Body of pancreas (tissue), 4 donors: ENCODE measurements around the gene AKAP13. TPM values are rescaled to one million over a fixed set of nuclear protein-coding genes. Genes with fewer than 3 reads are reported as not detected.

Experiments used
- ATAC-seq: fragments of 150-250 bp; one replicate; pipeline ENCODE4 v1.9.1; 2016
- DNase-seq, 4 donors: peaks; one replicate each; pipeline ENCODE4 v3.0.0-alpha.2; 2019
- H3K27ac ChIP-seq, 4 donors: fragments of 200-600 bp; sonication (generic); 1 replicate in 3 of 4; 2 replicates in 1 of 4; pipeline versions ENCODE4 v1.5.1 to v1.6.1; 2016 to 2019; ENCODE audit warnings: mild to moderate bottlenecking in 1 of 4, mixed read lengths in 1 of 4, moderate library complexity in 1 of 4
- H3K27me3 ChIP-seq, 2 donors: fragments of 200-600 bp; sonication (generic); one replicate each; pipeline ENCODE4 v1.6.0; 2016; ENCODE audit warnings: mild to moderate bottlenecking in 1 of 2
- H3K36me3 ChIP-seq, 2 donors: fragments of 200-600 bp; sonication (generic); replicated peaks in 1 of 2; 2 replicates each; pipeline ENCODE4 v1.5.1; 2016; ENCODE audit warnings: low read depth in 2 of 2; ENCODE audit not compliant: insufficient read depth in 1 of 2
- H3K4me1 ChIP-seq: fragments of 200-600 bp; sonication (generic); one replicate; pipeline ENCODE4 v1.6.0; 2016
- H3K4me3 ChIP-seq, 2 donors: fragments of 200-600 bp; sonication (generic); 1 replicate in 1 of 2; 2 replicates in 1 of 2; pipeline ENCODE4 v1.5.1; 2016 to 2019
- H3K9me3 ChIP-seq, 3 donors: fragments of 200-600 bp; sonication (generic); 1 replicate in 2 of 3; 2 replicates in 1 of 3; pipeline ENCODE4 v1.5.1; 2016
- POLR2A ChIP-seq, 3 donors: fragments of 450-650 bp; IDR thresholded peaks; one replicate each; pipeline ENCODE4 v1.6.1; 2016; ENCODE audit warnings: antibody characterized with exemption in 3 of 3, mild to moderate bottlenecking in 2 of 3
- WGBS, 2 donors: methylation state at CpG; one replicate each; pipeline ENCODE4 v1.1.5; 2017; 5-methylcytosine and 5-hydroxymethylcytosine counted together
- intact Hi-C: fragments of 100-400 bp; cut with DNase I; formaldehyde crosslinking; loops from one replicate; pipeline ENCODE4 v1.15.1; 2023
- total RNA-seq, 2 donors: library from RNA; depleted of rRNA; stranded (reverse); fragments of >200 nt; gene quantifications; one replicate each; pipeline ENCODE4 v1.1.0, GENCODE V29; 2016
- TF ChIP-seq, protein P1 (sequence below), 7 experiments: fragments of 450-650 bp in 4 of 7; fragments of 200-600 bp in 3 of 7; sonication (generic) in 3 of 7; IDR thresholded peaks; one replicate each; pipeline ENCODE4 v1.5.1; 2016 to 2019; ENCODE audit warnings: antibody characterized with exemption in 7 of 7

Gene AKAP13
- total RNA-seq, 2 donors from 2014 or later = 102 to 160 TPM

DNA sequence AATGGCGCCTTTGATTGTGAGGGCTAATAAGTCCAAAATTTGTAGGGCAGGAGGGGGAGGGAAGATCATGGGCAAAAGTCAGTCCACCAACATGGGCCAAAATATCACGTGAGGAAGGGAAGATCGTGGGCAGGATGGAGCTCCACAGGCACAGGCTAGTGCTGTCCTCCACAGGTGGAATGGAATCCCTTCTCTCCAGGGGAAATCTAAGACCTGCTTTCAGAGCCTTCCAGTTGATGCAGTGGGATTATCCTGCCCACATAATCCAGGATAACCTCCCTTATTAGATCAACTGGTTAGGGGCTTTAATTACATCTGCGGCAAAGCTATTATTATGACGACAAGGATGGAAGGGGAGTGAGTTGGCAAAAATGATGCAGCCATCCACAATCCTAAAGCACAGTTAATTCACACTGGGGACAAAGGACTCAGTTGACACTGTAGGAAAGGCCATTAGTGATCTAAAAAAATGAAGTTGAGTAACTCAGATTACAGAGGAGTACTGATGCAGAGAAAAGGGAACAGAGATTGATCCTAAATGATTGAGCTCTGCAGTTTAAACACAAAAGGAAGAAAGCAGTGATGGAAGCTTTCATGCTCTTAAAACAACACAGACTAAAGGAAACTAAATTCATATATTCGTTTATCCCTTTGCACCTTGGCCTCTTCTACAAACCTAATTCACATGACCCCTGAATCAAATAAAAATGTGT lies 159.8 kb downstream of the AKAP13 start:
- intact Hi-C loops = no loop called here
- H3K4me1 ChIP-seq = peaks cover 36% of the 10 kb centered on the region
- WGBS, 2 donors = 84 to 93% methylated on average over 6 of the region's 6 CpGs
- H3K9me3 ChIP-seq = no peaks in the 10 kb centered on the region
- H3K27me3 ChIP-seq = no peaks in the 10 kb centered on the region
- H3K36me3 ChIP-seq = no peaks in the 10 kb centered on the region
- H3K4me3 ChIP-seq = no peak overlapping the region
- H3K27ac ChIP-seq = no peak overlapping the region
- DNase-seq (no peak), ATAC-seq (no peak)
- TF ChIP-seq, protein P1, sequence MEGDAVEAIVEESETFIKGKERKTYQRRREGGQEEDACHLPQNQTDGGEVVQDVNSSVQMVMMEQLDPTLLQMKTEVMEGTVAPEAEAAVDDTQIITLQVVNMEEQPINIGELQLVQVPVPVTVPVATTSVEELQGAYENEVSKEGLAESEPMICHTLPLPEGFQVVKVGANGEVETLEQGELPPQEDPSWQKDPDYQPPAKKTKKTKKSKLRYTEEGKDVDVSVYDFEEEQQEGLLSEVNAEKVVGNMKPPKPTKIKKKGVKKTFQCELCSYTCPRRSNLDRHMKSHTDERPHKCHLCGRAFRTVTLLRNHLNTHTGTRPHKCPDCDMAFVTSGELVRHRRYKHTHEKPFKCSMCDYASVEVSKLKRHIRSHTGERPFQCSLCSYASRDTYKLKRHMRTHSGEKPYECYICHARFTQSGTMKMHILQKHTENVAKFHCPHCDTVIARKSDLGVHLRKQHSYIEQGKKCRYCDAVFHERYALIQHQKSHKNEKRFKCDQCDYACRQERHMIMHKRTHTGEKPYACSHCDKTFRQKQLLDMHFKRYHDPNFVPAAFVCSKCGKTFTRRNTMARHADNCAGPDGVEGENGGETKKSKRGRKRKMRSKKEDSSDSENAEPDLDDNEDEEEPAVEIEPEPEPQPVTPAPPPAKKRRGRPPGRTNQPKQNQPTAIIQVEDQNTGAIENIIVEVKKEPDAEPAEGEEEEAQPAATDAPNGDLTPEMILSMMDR (IDR thresholded peaks at IDR 0.05) = no peak
- no peak for TF ChIP-seq POLR2A (IDR thresholded peaks at IDR 0.05)

DNA sequence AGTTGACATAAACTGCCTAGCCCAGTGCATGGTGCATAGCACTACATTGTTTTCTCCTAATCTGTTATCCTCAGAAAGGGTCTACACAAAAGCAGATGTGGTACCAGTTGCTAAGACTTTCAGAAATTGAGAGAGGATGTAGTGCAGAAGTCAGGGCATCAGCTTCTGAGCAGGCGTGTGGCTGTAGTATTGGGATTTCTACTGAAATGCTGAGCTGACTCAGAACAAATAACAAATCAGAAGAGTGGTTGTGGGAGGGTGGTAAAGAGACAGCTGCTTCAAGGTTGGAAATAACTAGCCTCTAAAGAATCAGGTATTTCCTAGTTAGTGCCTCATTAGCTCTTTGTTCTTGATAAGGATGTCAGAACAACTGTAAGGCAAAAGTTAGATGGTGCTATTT lies 161.3 kb downstream of the AKAP13 start:
- no peak for DNase-seq
- no peak overlapping the region for H3K4me3 ChIP-seq
- no peaks in the 10 kb centered on the region for H3K27me3 ChIP-seq
- intact Hi-C loops = no loop called here
- ATAC-seq = no peak
- no peaks in the 10 kb centered on the region for H3K9me3 ChIP-seq
- H3K27ac ChIP-seq = peak overlapping the region in 1 of 4 donors; percentile 56
- no peaks in the 10 kb centered on the region for H3K36me3 ChIP-seq
- TF ChIP-seq, protein P1 (IDR thresholded peaks at IDR 0.05) = no peak
- no peak for TF ChIP-seq POLR2A (IDR thresholded peaks at IDR 0.05)
- peaks cover 32% of the 10 kb centered on the region for H3K4me1 ChIP-seq
- 55 to 63% methylated on average over 1 of the region's 1 CpG for WGBS, 2 donors

DNA sequence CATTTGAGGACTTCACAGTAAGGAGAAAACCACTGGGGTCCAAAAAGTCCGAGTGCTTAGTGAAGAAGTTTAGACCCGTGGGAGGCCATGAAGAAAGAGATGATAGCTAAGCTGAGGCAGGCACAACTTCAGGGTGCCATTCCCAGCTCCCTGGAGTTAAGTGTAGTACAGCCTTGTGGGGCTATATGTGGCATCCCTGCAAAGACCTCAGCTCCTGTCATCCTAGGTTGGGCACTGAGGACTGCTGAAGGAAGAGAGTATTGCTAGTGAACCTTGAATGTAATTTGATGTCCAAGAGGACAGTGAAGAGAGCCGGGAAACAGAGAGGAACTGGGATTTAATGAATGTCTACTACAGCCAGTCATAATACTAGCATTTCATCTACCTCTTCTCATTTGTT lies 162.1 kb downstream of the AKAP13 start:
- Histone ChIP-seq H3K36me3 (no peaks in the 10 kb centered on the region), H3K4me1 (peaks cover 32% of the 10 kb centered on the region), H3K4me3 (no peak overlapping the region), H3K9me3 (no peaks in the 10 kb centered on the region), H3K27me3 (no peaks in the 10 kb centered on the region), H3K27ac (peak overlapping the region in 3 of 4 donors; percentile 16 to 76 (median 56))
- intact Hi-C loops = no loop called here
- DNase-seq (no peak), ATAC-seq (no peak)
- TF ChIP-seq, protein P1 (IDR thresholded peaks at IDR 0.05) = no peak
- no peak for TF ChIP-seq POLR2A (IDR thresholded peaks at IDR 0.05)
- 73 to 75% methylated on average over 3 of the region's 3 CpGs for WGBS, 2 donors

DNA sequence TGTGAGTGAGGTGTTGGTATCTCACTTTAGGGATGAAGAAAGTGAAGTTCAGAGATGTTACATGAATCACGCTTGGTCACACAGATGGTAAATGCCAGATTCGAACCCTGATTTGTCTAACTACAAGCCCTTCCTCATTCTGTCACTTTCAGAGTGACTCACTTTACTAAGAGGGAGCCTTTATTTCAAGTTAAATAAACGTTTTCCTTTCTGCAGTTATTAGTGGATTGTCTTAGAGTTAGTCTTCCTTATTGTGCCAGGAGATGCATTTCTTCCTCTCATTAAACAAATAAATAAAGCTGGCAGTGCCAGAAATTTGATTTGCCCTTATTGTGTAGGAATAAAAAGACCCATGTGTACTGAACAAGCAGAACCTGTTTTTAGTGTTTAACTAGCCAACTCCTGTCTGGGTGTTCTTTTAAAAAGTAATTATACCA lies 162.5 kb downstream of the AKAP13 start:
- WGBS, 2 donors = 20 to 26% methylated on average over 3 of the region's 3 CpGs

More for the DNA sequence above, 162.5 kb downstream of the AKAP13 start:
- peaks cover 32% of the 10 kb centered on the region for H3K4me1 ChIP-seq
- intact Hi-C loops = no loop called here
- H3K4me3 ChIP-seq = no peak overlapping the region
- ATAC-seq (peak; percentile 64), DNase-seq (no peak)
- TF ChIP-seq POLR2A (IDR thresholded peaks at IDR 0.05) = no peak
- TF ChIP-seq, protein P1 (IDR thresholded peaks at IDR 0.05) = no peak
- H3K9me3 ChIP-seq = no peaks in the 10 kb centered on the region
- peak overlapping the region in 3 of 4 donors; percentile 16 to 76 (median 56) for H3K27ac ChIP-seq
- H3K27me3 ChIP-seq = no peaks in the 10 kb centered on the region
- no peaks in the 10 kb centered on the region for H3K36me3 ChIP-seq
